HG03558 (cell line): ENCODE data around the gene ZBTB42.

Experiments
- ATAC-seq: cut with Tn5 transposase; IDR thresholded peaks from one replicate; pipeline ENCODE4 v1.9.1; 2021; ENCODE audit warnings: moderate number of reproducible peaks; ENCODE audit not compliant: unreplicated experiment; ENCODE audit errors: extremely low read depth

The ZBTB42 gene

GRCh38 chr14:104781271-104782077 lies 19.4 kb upstream of the ZBTB42 start:
- no peak for ATAC-seq

- ATAC-seq = no peak
Observed at GRCh38 chr14:104782086-104782807, 18.7 kb upstream of the ZBTB42 start.

- no peak for ATAC-seq
Observed at GRCh38 chr14:104782808-104783139, 18.1 kb upstream of the ZBTB42 start.

- no peak for ATAC-seq
Observed at GRCh38 chr14:104783484-104784217, 17.2 kb upstream of the ZBTB42 start.

- ATAC-seq = no peak
Observed at GRCh38 chr14:104784218-104784568, 16.7 kb upstream of the ZBTB42 start.

GRCh38 chr14:104784846-104785707 lies 15.8 kb upstream of the ZBTB42 start:
- ATAC-seq = no peak

- ATAC-seq = no peak
Observed at GRCh38 chr14:104785708-104786080, 15.2 kb upstream of the ZBTB42 start.

- ATAC-seq = no peak
Observed at GRCh38 chr14:104786091-104786586, 14.8 kb upstream of the ZBTB42 start.

- no peak for ATAC-seq
Observed at GRCh38 chr14:104786726-104787675, 13.9 kb upstream of the ZBTB42 start.

GRCh38 chr14:104787736-104788135 lies 13.2 kb upstream of the ZBTB42 start:
- ATAC-seq = no peak

GRCh38 chr14:104788161-104788818 lies 12.6 kb upstream of the ZBTB42 start:
- ATAC-seq = no peak

- no peak for ATAC-seq
Observed at GRCh38 chr14:104788873-104789663, 11.8 kb upstream of the ZBTB42 start.

- no peak for ATAC-seq
Observed at GRCh38 chr14:104789752-104790743, 10.9 kb upstream of the ZBTB42 start.

GRCh38 chr14:104791425-104791824 lies 9.5 kb upstream of the ZBTB42 start:
- no peak for ATAC-seq

GRCh38 chr14:104792101-104792884 lies 8.6 kb upstream of the ZBTB42 start:
- ATAC-seq = no peak
